ENCODE results near the gene TMCO2.

DNA sequence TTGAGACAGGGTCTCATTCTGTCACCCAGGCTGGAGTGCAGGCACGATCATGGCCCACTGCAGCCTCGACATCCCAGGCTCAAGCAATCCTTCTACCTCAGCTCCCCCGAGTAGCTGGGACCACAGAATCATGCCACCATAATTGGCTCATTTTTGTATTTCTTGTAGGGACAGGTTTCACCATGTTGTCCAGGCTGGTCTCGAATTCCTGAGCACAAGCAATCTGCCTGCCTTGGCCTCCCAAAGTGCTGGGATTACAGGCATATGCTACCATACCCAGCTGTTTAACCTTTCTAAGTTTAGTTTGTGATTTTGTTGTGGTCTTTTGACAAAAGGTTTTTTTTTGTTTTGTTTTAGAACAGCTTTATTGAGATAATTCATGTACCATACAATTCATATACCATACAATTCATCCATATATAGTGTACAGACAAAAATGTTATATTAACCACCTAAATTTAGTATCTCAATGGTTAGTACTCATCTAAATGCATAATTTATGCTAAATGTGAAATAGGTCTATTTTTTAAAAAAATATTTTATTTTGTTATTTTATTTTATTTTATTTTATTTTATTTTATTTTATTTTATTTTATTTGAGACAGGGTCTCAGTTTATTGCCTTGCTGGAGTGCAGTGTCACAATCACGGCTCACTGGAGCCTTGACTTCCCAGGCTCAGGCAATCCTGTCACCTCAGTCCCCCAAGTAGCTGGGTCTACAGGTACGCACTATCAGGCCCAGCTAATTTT lies 19.2 kb downstream of the TMCO2 start:
- TF ChIP-seq, protein P1, sequence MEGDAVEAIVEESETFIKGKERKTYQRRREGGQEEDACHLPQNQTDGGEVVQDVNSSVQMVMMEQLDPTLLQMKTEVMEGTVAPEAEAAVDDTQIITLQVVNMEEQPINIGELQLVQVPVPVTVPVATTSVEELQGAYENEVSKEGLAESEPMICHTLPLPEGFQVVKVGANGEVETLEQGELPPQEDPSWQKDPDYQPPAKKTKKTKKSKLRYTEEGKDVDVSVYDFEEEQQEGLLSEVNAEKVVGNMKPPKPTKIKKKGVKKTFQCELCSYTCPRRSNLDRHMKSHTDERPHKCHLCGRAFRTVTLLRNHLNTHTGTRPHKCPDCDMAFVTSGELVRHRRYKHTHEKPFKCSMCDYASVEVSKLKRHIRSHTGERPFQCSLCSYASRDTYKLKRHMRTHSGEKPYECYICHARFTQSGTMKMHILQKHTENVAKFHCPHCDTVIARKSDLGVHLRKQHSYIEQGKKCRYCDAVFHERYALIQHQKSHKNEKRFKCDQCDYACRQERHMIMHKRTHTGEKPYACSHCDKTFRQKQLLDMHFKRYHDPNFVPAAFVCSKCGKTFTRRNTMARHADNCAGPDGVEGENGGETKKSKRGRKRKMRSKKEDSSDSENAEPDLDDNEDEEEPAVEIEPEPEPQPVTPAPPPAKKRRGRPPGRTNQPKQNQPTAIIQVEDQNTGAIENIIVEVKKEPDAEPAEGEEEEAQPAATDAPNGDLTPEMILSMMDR (IDR thresholded peaks at IDR 0.05; ENCODE audit: insufficient read depth, low read length, poor library complexity, severe bottlenecking) = no peak
- TF ChIP-seq EZH2phosphoT487 (conservative IDR thresholded peaks at IDR 0.05; ENCODE audit: low read length) = no peak
